ENCODE results near the gene SLC38A5. TPM values are rescaled to one million over a fixed set of nuclear protein-coding genes. Genes with fewer than 3 reads are reported as not detected.

SLC38A5 gene
- total RNA-seq, 4 donors from 2014 or later = 2.5 to 7.9 (median 7.4) TPM

DNA sequence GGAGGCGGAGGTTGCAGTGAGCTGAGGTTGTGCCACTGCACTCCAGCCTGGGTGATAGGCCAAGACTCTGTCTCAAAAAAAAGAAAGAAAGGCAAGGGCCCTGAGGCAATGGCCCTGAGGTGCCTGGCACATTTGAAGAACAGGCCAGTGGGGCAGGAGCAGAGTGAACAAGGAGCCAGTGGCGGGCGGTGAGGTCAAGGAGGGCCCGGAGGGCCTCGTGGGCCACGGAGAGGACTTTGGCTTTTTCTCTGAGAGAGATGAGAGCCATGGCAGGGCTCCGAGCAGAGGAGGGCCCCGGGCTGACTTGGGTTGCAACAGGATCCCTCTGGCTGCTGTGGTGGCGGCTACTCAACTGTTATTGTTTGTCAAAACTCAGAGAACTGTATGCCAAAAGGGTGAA is 19.2 kb upstream of the SLC38A5 start:
- no peak overlapping the region for H3K27ac ChIP-seq (replicated peaks in 1 of 4)
- H3K36me3 ChIP-seq = peaks cover 0 to 8% (median 1%) of the 10 kb centered on the region in 4 donors
- H3K4me1 ChIP-seq = peaks cover 0 to 3% (median 0%) of the 10 kb centered on the region in 4 donors
- intact Hi-C loops (cut with DNase I) = no loop called here
- no peaks in the 10 kb centered on the region for H3K27me3 ChIP-seq
- no peak for DNase-seq (ENCODE audit: extremely low spot score)
- no peaks in the 10 kb centered on the region for H3K9me3 ChIP-seq
- no peak overlapping the region for H3K4me3 ChIP-seq
- TF ChIP-seq, protein P1, sequence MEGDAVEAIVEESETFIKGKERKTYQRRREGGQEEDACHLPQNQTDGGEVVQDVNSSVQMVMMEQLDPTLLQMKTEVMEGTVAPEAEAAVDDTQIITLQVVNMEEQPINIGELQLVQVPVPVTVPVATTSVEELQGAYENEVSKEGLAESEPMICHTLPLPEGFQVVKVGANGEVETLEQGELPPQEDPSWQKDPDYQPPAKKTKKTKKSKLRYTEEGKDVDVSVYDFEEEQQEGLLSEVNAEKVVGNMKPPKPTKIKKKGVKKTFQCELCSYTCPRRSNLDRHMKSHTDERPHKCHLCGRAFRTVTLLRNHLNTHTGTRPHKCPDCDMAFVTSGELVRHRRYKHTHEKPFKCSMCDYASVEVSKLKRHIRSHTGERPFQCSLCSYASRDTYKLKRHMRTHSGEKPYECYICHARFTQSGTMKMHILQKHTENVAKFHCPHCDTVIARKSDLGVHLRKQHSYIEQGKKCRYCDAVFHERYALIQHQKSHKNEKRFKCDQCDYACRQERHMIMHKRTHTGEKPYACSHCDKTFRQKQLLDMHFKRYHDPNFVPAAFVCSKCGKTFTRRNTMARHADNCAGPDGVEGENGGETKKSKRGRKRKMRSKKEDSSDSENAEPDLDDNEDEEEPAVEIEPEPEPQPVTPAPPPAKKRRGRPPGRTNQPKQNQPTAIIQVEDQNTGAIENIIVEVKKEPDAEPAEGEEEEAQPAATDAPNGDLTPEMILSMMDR (IDR thresholded peaks at IDR 0.05) = no peak
- TF ChIP-seq POLR2AphosphoS5 (IDR thresholded peaks at IDR 0.05) (no peak), POLR2A (IDR thresholded peaks at IDR 0.05; ENCODE audit: low read depth) (no peak), EP300 (IDR thresholded peaks at IDR 0.05) (no peak)
- 77% methylated on average over 8 of the region's 9 CpGs for WGBS

DNA sequence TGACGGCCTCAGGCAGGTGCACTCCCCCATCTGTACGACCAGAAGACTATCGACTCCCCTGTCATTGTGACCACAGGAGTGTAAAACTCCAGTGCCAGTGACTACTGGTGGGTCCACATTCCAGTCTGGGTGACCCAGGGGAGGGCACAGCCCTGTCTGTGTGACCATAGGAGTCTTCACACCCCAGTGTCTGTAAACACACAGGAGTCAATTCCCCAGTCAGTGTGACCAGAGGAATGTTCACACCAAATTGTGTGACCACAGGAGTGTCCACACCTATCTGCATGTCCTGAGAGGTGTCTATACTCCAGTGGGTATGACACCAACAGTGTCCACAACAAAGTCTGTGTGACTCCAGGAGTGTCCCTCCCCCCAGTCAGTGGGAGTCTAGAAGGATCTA is 18.0 kb upstream of the SLC38A5 start:
- Histone ChIP-seq H3K4me1 (no peaks in the 10 kb centered on the region), H3K36me3 (peaks cover 0 to 20% (median 13%) of the 10 kb centered on the region in 4 donors), H3K9me3 (no peaks in the 10 kb centered on the region), H3K27me3 (no peaks in the 10 kb centered on the region), H3K4me3 (no peak overlapping the region), H3K27ac (replicated peaks in 1 of 4) (no peak overlapping the region)
- no peak for DNase-seq (ENCODE audit: extremely low spot score)
- WGBS = 70% methylated on average over 3 of the region's 3 CpGs
- intact Hi-C loops (cut with DNase I) = no loop called here
- no peak for TF ChIP-seq POLR2AphosphoS5 (IDR thresholded peaks at IDR 0.05)
- no peak for TF ChIP-seq POLR2A (IDR thresholded peaks at IDR 0.05; ENCODE audit: low read depth)
- no peak for TF ChIP-seq EP300 (IDR thresholded peaks at IDR 0.05)
- TF ChIP-seq, protein P1 (IDR thresholded peaks at IDR 0.05) = no peak

DNA sequence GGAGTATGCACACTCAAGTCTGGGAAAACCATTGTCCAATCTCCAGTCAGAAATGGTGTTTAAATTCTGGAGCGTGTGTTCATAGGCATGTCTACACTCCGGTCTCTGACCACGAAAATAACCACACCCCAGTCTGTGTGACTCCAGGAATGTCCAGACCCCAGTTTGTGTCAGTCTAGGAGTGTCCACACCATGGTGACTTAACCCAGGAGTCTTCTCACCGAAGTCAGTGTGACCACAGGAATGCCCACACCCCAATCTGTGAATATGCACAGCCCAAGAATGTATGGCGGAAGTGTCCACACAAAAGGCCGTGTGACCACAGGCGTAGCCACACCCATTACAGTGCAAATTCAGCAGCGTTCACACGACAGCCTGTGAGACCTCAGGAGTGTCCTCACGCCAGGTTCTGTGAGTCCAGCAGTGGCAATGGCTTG is 17.3 kb upstream of the SLC38A5 start:
- TF ChIP-seq POLR2A (IDR thresholded peaks at IDR 0.05; ENCODE audit: low read depth) (no peak), EP300 (IDR thresholded peaks at IDR 0.05) (no peak), POLR2AphosphoS5 (IDR thresholded peaks at IDR 0.05) (no peak)
- TF ChIP-seq, protein P1 (IDR thresholded peaks at IDR 0.05) = no peak
- intact Hi-C loops (cut with DNase I) = no loop called here
- no peak for DNase-seq (ENCODE audit: extremely low spot score)
- Histone ChIP-seq H3K4me3 (no peak overlapping the region), H3K27ac (replicated peaks in 1 of 4) (no peak overlapping the region), H3K27me3 (no peaks in the 10 kb centered on the region), H3K9me3 (no peaks in the 10 kb centered on the region), H3K36me3 (peaks cover 0 to 24% (median 19%) of the 10 kb centered on the region in 4 donors), H3K4me1 (no peaks in the 10 kb centered on the region)
- WGBS = 73% methylated on average over 7 of the region's 10 CpGs

DNA sequence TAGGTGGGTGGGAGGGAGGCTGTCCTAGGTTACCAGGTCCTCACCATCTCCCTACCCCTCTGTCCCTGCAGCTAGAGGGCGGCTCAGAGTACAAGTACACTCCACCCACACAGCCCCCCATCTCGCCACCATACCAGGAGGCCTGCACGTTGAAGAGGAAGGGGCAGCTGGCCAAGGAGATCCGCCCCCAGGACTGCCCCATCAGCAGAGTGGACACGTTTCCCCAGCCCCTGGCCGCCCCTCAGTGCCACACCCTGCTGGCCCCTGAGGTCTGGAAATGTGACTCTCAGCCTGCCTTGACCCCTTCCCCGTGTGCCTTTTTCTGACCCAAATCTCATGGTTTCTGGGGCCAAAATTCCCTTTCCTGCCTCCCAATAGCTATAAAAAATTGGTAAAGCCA is 12.5 kb upstream of the SLC38A5 start:
- Histone ChIP-seq H3K9me3 (no peaks in the 10 kb centered on the region), H3K27ac (replicated peaks in 1 of 4) (no peak overlapping the region), H3K4me3 (no peak overlapping the region), H3K27me3 (no peaks in the 10 kb centered on the region), H3K36me3 (peaks cover 5 to 49% (median 38%) of the 10 kb centered on the region in 4 donors), H3K4me1 (peaks cover 0 to 1% (median under 1%) of the 10 kb centered on the region in 4 donors)
- DNase-seq (ENCODE audit: extremely low spot score) = no peak
- intact Hi-C loops (cut with DNase I) = no loop called here
- TF ChIP-seq POLR2AphosphoS5 (IDR thresholded peaks at IDR 0.05) = no peak
- WGBS = 83% methylated on average over 1 of the region's 7 CpGs

DNA sequence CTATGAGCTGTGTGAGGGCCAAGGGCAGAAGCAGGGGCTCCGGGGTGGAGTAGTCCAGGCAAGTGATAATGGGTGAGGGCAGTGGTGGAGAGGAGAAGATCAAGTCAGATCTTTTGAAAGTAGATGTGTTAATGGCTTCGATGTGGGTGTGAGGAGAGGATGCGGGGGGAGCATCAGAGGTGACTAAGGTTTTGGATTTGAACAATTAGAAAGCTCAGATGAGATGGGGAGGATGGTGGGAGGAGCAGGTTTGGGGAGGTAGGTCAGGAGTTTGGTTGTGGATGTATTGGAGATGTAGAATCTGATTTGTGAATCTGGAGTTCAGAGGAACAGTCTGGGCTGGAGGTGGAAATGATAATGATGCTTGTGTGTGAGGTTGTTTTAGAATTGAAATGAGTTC is 10.5 kb upstream of the SLC38A5 start:
- DNase-seq (ENCODE audit: extremely low spot score) = no peak
- Histone ChIP-seq H3K4me3 (no peak overlapping the region), H3K27ac (replicated peaks in 1 of 4) (no peak overlapping the region), H3K4me1 (peaks cover 0 to 12% (median 8%) of the 10 kb centered on the region in 4 donors), H3K36me3 (peaks cover 5 to 49% (median 38%) of the 10 kb centered on the region in 4 donors), H3K27me3 (no peaks in the 10 kb centered on the region), H3K9me3 (no peaks in the 10 kb centered on the region)
- TF ChIP-seq, protein P1 (IDR thresholded peaks at IDR 0.05) = no peak
- no peak for TF ChIP-seq POLR2A (IDR thresholded peaks at IDR 0.05; ENCODE audit: low read depth)
- no peak for TF ChIP-seq POLR2AphosphoS5 (IDR thresholded peaks at IDR 0.05)
- TF ChIP-seq EP300 (IDR thresholded peaks at IDR 0.05) = no peak
- intact Hi-C loops (cut with DNase I) = no loop called here
- 82% methylated on average over 3 of the region's 3 CpGs for WGBS

All from esophagus muscularis mucosa (tissue), 4 donors.